Left hindlimb (tissue), 1 donor: ENCODE measurements around the gene ARL3.
A peak's percentile ranks its signal among the peaks of the same experiment; 100 is the strongest.
"Not testable (repeated sequence)": the region's sequence is repeated elsewhere in the genome, so short reads cannot be mapped to it uniquely, and the experiment has no call there.

Experiments
- DNase-seq: peaks from one replicate; pipeline ENCODE4 v3.0.0-alpha.2; 2018

ARL3 gene

GRCh38 chr10:102701796-102702195, 12.4 kb downstream of the ARL3 start:
- DNase-seq, result no peak

GRCh38 chr10:102701272-102701671, 12.9 kb downstream of the ARL3 start:
- DNase-seq, result no peak

- DNase-seq, result no peak
These were observed 15.3 kb downstream of the ARL3 start for GRCh38 chr10:102698894-102699293.

GRCh38 chr10:102696736-102697135, 17.5 kb downstream of the ARL3 start:
- DNase-seq, result no peak

GRCh38 chr10:102695401-102695800, 18.8 kb downstream of the ARL3 start:
- DNase-seq, result not testable (repeated sequence)

- no peak for DNase-seq
These were observed 22.7 kb downstream of the ARL3 start for GRCh38 chr10:102691285-102692066.

- DNase-seq, result no peak
These were observed 30.5 kb downstream of the ARL3 start for GRCh38 chr10:102683736-102684135.

- no peak for DNase-seq
These were observed 31.2 kb downstream of the ARL3 start for GRCh38 chr10:102682981-102683380.

GRCh38 chr10:102682416-102682815, 31.8 kb downstream of the ARL3 start:
- no peak for DNase-seq

- no peak for DNase-seq
These were observed 32.5 kb downstream of the ARL3 start for GRCh38 chr10:102681696-102682095.

GRCh38 chr10:102679596-102679995, 34.6 kb downstream of the ARL3 start:
- DNase-seq, result no peak

- DNase-seq, result peak; percentile 83
These were observed 35.3 kb downstream of the ARL3 start for GRCh38 chr10:102678842-102679289.

- no peak for DNase-seq
These were observed 36.2 kb downstream of the ARL3 start for GRCh38 chr10:102678068-102678400.

- DNase-seq, result no peak
These were observed 36.7 kb downstream of the ARL3 start for GRCh38 chr10:102677331-102678067.

- no peak for DNase-seq
These were observed 37.5 kb downstream of the ARL3 start for GRCh38 chr10:102676534-102677315.

- DNase-seq, result peak; percentile 68
These were observed 38.3 kb downstream of the ARL3 start for GRCh38 chr10:102675666-102676533.

GRCh38 chr10:102675011-102675665, 39.1 kb downstream of the ARL3 start:
- no peak for DNase-seq

GRCh38 chr10:102674566-102674965, 39.6 kb downstream of the ARL3 start:
- no peak for DNase-seq

GRCh38 chr10:102673819-102674511, 40.2 kb downstream of the ARL3 start:
- peak; percentile 81 for DNase-seq

- DNase-seq, result no peak
These were observed 40.9 kb downstream of the ARL3 start for GRCh38 chr10:102673236-102673818.

GRCh38 chr10:102670871-102671434, 43.2 kb downstream of the ARL3 start:
- DNase-seq, result no peak
